Left renal pelvis (tissue), 4 donors: ENCODE measurements around the gene NDC1. TPM values are rescaled to one million over a fixed set of nuclear protein-coding genes. Genes with fewer than 3 reads are reported as not detected.
"Not testable (repeated sequence)": the region's sequence is repeated elsewhere in the genome, so short reads cannot be mapped to it uniquely, and the experiment has no call there.

ENCODE experiments used
- DNase-seq, 4 donors: peaks; one replicate each; pipeline ENCODE4 v3.0.0-alpha.2; 2013; ENCODE audit warnings: low read depth in 4 of 4, low spot score in 3 of 4
- polyA plus RNA-seq, 4 donors: library from polyadenylated mRNA; unstranded; fragments of 120-200 nt; gene quantifications; one replicate each; pipeline ENCODE4 v1.2.1, GENCODE V29; 2013; ENCODE audit not compliant: insufficient read length in 4 of 4

Gene NDC1
- polyA plus RNA-seq, result 10 to 100 TPM; 24.3 to 35.0 (median 29.7) TPM

GRCh38 chr1:53837924-53838653 is at the start of gene NDC1:
Gene NDC1, minus strand, starts transcription at chr1:53838296. Its CDS starts 35 bp downstream, at chr1:53838261.
- DNase-seq, result peak; percentile 87 to 94 (median 90)

- DNase-seq, result not testable (repeated sequence)
Measured at GRCh38 chr1:53883600-53883999, 45.5 kb upstream of the NDC1 start.

DNA sequence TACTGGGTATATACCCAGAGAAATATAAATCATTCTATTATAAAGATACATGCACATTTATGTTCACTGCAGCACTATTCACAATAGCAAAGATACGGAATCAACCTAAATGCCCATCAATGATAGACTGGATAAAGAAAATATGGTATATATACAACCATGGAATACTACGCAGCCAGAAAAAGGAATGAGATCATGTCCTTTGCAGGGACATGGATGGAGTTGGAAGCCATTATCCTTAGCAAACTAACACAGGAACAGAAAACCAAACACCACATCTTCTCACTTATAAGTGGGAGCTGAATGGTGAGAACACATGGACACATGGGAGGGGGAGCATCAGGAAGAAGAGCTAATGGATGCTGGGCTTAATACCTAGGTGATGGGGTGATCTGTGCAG is 43.8 kb upstream of the NDC1 start:
- not testable (repeated sequence) for DNase-seq

DNA sequence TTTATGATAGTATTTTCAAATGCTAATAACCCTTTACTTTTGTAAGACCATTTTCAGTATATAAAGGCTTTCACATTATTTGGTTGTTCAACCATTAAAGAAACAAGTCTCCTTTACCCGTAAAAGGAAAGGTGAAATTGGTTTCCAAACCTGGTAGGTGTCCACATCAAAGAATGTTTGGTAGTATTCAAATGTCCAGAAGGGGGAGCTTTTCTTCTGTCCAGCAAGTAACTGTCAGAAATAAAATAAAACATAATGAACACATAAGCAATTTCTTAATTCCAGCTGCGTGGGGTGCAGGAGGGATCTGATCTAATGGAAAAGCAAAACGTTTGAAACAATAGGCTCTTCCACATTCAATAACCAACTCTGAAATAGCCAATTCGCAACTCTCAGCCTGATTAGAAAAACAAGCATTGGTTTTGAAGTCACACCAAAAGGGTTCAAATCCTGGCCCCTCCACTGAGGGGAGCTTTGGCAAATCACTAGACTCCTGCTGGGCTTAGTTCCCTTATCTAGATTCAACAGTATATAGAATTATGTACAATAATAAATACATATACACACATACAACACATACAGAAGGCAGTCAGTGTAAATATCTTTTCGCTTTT is 40.5 kb upstream of the NDC1 start:
- no peak for DNase-seq

DNA sequence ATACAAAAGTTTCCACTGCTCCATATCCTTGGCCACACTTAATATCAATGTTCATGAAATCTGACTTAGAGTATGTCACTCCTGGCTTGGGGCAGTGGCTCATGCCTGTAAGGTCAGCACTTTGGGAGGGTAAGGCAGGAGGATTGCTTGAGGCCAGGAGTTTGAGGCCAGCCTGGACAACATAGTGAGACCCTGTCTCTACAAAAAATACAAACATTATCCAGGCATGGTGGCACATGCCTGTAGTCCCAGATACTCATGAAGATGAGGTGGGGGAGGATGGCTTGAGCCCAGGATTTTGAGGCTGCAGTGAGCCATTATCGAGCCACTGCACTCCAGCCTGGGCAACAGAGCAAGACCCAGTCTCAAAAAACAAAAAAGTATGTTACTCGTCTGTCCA is 37.1 kb upstream of the NDC1 start:
- not testable (repeated sequence) for DNase-seq

- DNase-seq, result no peak
Measured at GRCh38 chr1:53871773-53872484, 33.8 kb upstream of the NDC1 start.

GRCh38 chr1:53871221-53871620 is 33.1 kb upstream of the NDC1 start:
- DNase-seq, result no peak

DNA sequence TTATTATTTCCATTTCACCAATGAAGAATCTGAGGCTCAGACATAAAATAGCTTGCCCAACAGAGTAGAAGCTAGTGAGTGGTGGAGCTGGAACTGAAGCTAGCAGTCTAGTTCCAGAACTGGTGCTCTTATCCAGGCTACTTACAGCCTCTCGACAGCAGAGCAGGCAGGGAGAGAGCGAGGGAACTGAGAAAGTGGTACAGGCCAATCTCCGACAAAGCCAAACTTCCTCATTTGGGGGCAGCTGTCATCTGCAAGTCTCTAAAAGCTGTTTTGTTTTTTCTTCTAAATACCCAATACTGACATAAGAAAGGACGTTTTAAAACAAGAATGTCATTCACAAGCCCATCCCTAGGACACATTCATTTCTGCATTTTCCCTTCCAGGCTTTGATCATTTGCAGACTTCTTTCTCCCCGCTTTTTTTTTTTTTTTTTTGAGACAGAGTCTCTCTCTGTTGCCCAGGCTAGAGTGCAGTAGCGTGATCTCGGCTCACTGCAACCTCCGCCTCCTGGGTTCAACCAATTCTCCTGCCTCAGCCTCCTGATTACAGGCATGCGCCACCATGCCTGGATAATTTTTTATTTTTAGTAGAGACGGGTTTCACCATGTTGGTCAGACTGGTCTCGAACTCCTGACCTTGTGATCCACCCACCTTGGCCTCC is 31.5 kb upstream of the NDC1 start:
- DNase-seq, result no peak

- DNase-seq, result no peak
Measured at GRCh38 chr1:53868565-53868964, 30.5 kb upstream of the NDC1 start.

DNA sequence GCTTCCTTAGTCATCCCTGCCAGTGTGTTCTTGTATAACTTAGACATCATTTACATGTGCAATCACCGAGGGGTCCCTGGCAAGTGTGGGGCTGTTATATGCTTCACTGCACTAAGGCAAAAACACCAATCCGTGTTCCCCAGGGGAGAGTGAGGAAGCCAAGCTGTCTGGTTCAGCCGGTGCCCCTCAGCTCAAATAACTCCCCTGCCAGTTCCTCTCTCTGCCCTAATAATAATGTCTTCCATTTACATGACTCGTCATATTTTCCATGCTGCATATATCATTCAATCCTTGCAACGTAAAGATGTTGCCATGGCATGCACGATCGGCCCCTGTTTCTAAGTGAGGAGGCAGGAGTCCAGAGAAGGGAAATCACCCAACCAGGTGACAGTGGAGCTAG is 24.4 kb upstream of the NDC1 start:
- DNase-seq, result no peak

- peak in 2 of 4 donors; percentile 19 to 37 for DNase-seq
Measured at GRCh38 chr1:53860967-53861411, 22.9 kb upstream of the NDC1 start.

- DNase-seq, result peak in 1 of 4 donors; percentile 1
Measured at GRCh38 chr1:53851571-53852285, 13.6 kb upstream of the NDC1 start.

DNA sequence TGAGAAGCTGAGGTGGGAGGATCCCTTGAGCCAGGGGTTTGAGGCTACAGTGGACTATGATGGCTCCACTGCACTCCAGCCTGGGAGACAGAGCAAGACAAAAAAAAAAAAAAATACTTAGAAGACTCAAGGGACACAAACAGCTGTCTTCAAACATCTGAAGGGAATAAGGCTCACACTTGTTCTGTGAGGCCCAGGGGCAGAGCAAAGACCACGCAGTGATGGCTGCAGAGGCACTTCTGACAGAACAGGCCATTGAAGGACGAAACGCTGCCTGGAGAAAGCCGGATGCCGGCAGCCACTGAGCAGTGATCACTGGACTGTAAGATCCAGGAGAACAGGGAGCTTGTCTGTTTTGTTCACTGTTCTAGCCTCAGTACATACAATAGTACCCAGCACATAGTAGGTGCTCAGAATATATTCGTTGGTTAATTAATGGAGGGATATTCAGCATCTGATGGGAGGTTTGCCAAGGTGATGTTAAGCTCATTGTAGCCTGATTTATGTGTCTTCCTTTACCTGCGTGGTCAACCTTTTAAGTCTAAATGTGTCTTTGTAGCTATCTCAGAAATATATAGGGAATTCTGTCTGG is 12.1 kb upstream of the NDC1 start:
- no peak for DNase-seq

GRCh38 chr1:53847980-53848379 is 9.9 kb upstream of the NDC1 start:
- DNase-seq, result no peak

GRCh38 chr1:53842347-53842746 is 4.3 kb upstream of the NDC1 start:
- no peak for DNase-seq

DNA sequence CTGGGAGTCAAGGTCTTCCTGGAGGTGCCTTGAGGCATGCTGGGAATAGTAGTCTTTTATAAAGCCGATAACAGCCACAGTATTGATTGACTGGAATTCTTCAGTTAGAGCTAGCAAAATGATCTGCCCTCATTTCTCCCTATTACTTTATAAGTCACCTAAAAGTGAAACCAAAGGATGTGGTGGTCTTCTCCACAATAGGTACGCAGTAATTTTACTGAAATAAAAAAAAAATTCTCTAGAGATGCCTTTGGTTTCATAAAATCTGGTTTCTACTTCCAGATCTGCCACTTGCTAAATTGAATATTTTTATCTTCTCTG is 518 bp upstream of the NDC1 start:
- DNase-seq, result no peak

DNA sequence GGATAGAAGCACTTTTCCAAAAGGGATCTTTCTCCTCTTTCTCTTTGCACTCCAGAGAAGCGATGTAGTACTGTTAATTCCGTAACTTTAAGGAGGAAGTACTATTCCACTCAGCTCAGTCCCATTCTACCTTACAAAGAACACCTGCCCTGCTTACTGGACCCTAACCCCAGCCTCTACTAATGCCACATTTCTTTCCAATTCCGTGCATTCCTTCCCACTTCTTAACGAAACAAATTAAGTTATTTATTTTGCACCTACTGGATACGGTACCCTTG is 511 bp downstream of the NDC1 start:
- peak in 1 of 4 donors; percentile 12 for DNase-seq

GRCh38 chr1:53835491-53835890 is 2.6 kb downstream of the NDC1 start:
- no peak for DNase-seq

DNA sequence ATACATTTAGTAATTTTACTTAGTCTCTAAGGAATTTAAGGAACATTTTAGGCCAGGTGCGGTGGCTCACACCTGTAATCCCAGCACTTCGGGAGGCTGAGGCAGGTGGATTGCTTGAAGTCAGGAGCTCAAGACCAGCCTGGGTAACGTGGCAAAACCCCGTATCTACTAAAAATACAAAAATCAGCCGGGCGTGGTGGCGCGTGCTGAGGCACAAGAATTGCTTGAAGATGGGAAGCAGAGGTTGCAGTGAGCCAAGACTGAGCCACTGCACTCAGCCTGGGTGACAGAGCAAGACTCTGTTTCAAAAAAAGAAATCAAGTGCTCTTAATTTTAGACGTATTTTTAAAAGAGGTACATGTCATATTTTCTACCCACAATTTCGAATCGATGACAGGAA is 3.3 kb downstream of the NDC1 start:
- no peak for DNase-seq

DNA sequence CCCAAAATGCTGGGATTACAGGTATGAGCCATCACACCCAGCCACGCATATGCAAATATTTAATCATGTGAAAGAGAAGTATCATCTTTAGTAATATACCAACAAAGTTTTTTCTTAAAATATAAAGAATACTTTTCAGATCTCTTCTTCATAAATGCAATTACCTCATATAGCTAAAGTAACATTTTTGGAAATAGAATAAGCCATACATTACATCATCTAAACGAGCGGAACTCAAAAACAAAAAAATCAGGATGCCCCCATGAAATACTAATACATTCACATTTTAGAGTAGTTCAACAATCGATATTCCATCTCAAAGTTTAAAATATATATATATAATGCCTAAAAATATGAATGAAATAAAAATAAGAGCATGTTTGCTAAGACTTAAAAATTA is 4.7 kb downstream of the NDC1 start:
- DNase-seq, result no peak
